Nephron (organoid): ENCODE results near the gene FGF18.
A peak's percentile ranks its signal among the peaks of the same experiment; 100 is the strongest.
"Not testable (repeated sequence)": the region's sequence is repeated elsewhere in the genome, so short reads cannot be mapped to it uniquely, and the experiment has no call there.

Source experiments
- H3K27ac Mint-ChIP-seq, 3 experiments: 2 replicates each; pipeline ENCODE4 v1.8.0; 2020; ENCODE audit warnings: mixed read lengths in 3 of 3, mild to moderate bottlenecking in 2 of 3, moderate library complexity in 1 of 3
- H3K27me3 Mint-ChIP-seq: 2 replicates; pipeline ENCODE4 v1.8.0; 2021; ENCODE audit warnings: low read depth, mild to moderate bottlenecking, moderate library complexity, mixed read lengths
- H3K36me3 Mint-ChIP-seq: 2 replicates; pipeline ENCODE4 v1.8.0; 2020; ENCODE audit warnings: low read depth, mixed read lengths
- H3K4me1 Mint-ChIP-seq: 2 replicates; pipeline ENCODE4 v1.8.0; 2020; ENCODE audit warnings: mixed read lengths
- H3K4me3 Mint-ChIP-seq, 3 experiments: 2 replicates each; pipeline ENCODE4 v1.8.0; 2020; ENCODE audit warnings: mild to moderate bottlenecking in 3 of 3, mixed read lengths in 3 of 3, moderate library complexity in 2 of 3
- H3K9me3 Mint-ChIP-seq: 2 replicates; pipeline ENCODE4 v1.8.0; 2020; ENCODE audit warnings: mixed read lengths
- CTCF ChIP-seq, 3 experiments: fragments of 200-600 bp; sonication (generic); IDR thresholded peaks; one replicate each; pipeline ENCODE4 v1.5.0; 2021; ENCODE audit warnings: antibody characterized with exemption in 3 of 3; ENCODE audit not compliant: unreplicated experiment in 3 of 3

Gene FGF18

DNA sequence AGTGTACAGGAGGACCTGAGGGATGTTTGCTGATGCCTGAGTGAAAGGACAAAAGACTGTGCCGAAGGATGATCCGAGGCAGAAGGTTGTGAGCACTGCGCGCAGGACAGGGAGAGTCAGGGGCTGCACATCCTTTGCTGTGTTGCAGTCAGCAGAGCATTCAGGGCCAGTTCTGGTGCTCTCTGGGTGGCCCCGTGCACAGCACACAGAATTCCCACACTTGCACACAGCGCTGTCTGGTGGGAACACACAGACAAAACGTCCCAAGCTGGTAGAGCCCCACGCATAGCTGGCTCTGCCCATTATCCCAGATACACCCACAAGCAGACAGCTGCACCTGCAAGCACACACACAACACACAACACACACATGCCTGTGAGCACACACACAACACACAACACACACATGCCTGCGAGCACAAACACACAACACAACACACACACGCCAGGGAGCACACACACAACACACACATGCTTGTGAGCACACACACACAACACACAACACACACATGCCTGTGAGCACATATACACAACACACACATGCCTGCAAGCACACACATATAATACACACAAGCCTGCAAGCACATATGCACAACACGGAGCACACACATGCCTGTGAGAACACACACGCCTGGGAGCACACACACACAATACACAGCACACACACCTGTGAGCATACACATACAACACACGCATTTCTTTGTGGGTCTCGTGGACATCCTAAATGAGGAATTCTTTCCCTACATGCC lies 74.4 kb downstream of the FGF18 start:
- no peak for TF ChIP-seq CTCF (IDR thresholded peaks at IDR 0.05; ENCODE audit: unreplicated experiment in 3 of 3)
- peak overlapping the region in 1 of 3 experiments; percentile 57 for H3K4me3 Mint-ChIP-seq

DNA sequence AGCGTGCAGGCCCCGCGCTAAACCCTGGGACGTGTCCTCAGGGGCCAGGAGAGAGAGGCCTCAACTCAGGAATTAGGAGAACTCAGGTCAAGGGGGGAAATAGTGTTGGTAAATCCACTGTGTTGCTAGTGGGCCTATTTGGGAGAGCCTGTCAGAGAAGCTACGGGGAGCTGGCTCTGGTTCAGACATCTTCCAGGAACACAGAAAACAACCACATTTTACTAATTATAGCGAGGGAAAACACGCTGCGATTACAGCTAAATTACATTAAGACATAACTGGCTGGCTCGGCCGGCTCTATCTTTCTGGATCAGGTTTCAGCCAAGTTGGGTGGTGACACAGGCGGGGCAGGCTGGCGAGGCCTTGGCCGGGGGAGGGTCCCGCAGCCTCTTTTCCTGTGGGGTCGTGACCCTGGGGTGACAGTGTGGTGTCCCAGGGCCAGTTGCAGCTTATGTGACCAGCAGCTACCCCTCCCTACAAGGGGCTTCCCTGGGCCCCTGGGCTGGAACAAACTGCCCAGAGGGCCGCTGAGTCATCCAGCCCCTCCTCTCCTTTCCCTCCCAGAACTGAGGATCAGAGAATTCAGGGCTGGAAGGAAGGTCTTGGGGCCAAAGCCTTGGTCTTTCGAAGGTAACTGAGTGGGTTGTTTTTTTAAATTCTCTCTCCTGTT lies 75.1 kb downstream of the FGF18 start:
- peak overlapping the region; percentile 83 to 99 (median 97) for H3K27ac Mint-ChIP-seq
- H3K36me3 Mint-ChIP-seq = no peaks in the 10 kb centered on the region
- H3K4me1 Mint-ChIP-seq = peaks cover 51% of the 10 kb centered on the region
- TF ChIP-seq CTCF (IDR thresholded peaks at IDR 0.05; ENCODE audit: unreplicated experiment in 3 of 3) = no peak
- H3K9me3 Mint-ChIP-seq = no peaks in the 10 kb centered on the region
- peak overlapping the region in 2 of 3 experiments; percentile 10 to 57 for H3K4me3 Mint-ChIP-seq
- H3K27me3 Mint-ChIP-seq = peaks cover 24% of the 10 kb centered on the region

More for the DNA sequence above, 74.4 kb downstream of the FGF18 start:
- Mint-ChIP-seq H3K9me3 (no peaks in the 10 kb centered on the region), H3K27ac (peak overlapping the region; percentile 83 to 99 (median 97)), H3K27me3 (peaks cover 23% of the 10 kb centered on the region), H3K36me3 (no peaks in the 10 kb centered on the region), H3K4me1 (peaks cover 51% of the 10 kb centered on the region)

DNA sequence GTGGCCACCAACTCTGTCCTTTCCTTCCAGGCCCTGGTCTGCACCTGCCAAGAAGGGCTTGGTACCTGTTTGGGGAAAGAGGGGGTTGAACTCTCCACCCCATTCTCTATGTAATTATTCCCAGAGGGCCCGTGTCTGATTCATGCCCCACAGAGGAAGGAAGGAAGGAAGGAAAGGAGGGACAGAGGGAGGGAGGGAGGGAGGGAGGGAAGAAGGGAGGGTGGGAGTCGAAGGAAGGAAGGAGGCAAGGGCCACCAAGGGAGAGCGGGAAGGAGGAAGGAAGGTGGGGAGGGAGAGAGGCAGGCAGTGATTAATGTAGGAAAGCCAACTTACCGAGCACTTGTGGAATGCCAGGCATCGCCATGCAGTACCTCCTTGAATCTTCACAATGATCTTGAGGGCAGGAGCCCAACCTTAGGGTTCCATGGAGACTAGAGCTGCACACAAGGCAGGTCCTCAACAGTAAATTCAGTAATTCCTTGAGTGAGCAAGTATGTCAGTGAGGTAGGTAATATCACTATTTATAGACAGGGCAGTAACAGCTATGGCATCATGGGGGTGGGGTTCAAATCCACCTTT lies 75.8 kb downstream of the FGF18 start:
- peaks cover 48% of the 10 kb centered on the region for H3K4me1 Mint-ChIP-seq

DNA sequence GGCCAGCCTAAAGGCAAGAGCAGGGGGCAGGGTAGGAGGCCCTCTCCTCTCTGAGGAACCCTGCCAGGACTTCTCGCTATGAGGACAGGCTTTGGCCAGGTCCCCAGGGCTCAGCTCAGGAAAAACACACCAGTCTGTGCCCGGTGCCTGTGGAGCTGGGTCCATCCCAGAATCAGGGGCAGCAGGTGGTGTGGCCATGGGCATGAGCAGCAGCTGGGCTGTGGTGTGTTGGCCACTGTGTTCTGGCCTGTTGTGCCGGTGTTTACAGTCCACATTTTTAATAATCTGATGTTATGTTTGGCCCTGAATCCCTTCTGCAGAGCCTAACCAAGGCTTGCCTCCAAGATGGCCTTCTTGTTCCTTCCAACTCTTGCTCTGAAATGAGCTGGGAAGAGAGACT lies 77.0 kb downstream of the FGF18 start:
- Mint-ChIP-seq H3K36me3 (no peaks in the 10 kb centered on the region), H3K27ac (peak overlapping the region in 2 of 3 experiments; percentile 70 to 99), H3K4me1 (peaks cover 41% of the 10 kb centered on the region), H3K9me3 (no peaks in the 10 kb centered on the region), H3K4me3 (no peak overlapping the region), H3K27me3 (peaks cover 15% of the 10 kb centered on the region)
- no peak for TF ChIP-seq CTCF (IDR thresholded peaks at IDR 0.05; ENCODE audit: unreplicated experiment in 3 of 3)

More for the DNA sequence above, 75.8 kb downstream of the FGF18 start:
- Mint-ChIP-seq H3K4me3 (no peak overlapping the region), H3K27ac (peak overlapping the region; percentile 83 to 99 (median 97)), H3K27me3 (peaks cover 24% of the 10 kb centered on the region), H3K36me3 (no peaks in the 10 kb centered on the region), H3K9me3 (no peaks in the 10 kb centered on the region)
- TF ChIP-seq CTCF (IDR thresholded peaks at IDR 0.05; ENCODE audit: unreplicated experiment in 3 of 3) = no peak

- peak overlapping the region in 2 of 3 experiments; percentile 65 to 99 for H3K27ac Mint-ChIP-seq
- H3K4me3 Mint-ChIP-seq, H3K36me3 Mint-ChIP-seq, H3K9me3 Mint-ChIP-seq: not testable (repeated sequence)
- peaks cover 38% of the 10 kb centered on the region for H3K4me1 Mint-ChIP-seq
- H3K27me3 Mint-ChIP-seq = peaks cover 15% of the 10 kb centered on the region
Measured at GRCh38 chr5:171497494-171497893, 78.0 kb downstream of the FGF18 start.

- Mint-ChIP-seq H3K4me3 (no peak overlapping the region), H3K9me3 (no peaks in the 10 kb centered on the region), H3K36me3 (no peaks in the 10 kb centered on the region), H3K27me3 (peaks cover 15% of the 10 kb centered on the region), H3K4me1 (peaks cover 34% of the 10 kb centered on the region), H3K27ac (peak overlapping the region in 1 of 3 experiments; percentile 99)
- no peak for TF ChIP-seq CTCF (IDR thresholded peaks at IDR 0.05; ENCODE audit: unreplicated experiment in 3 of 3)
Measured at GRCh38 chr5:171498166-171498565, 78.7 kb downstream of the FGF18 start.
